GM12878 (cell line): ENCODE results near the gene PALD1. TPM values are rescaled to one million over a fixed set of nuclear protein-coding genes. Genes with fewer than 3 reads are reported as not detected.
A peak's percentile ranks its signal among the peaks of the same experiment; 100 is the strongest.

Experiments
- BCL3 ChIP-seq: IDR thresholded peaks from 2 replicates; pipeline ENCODE4 v1.6.1; 2011; ENCODE audit warnings: borderline replicate concordance, low read depth, mild to moderate bottlenecking, moderate library complexity, low read length; ENCODE audit not compliant: insufficient read depth, poor library complexity, severe bottlenecking
- CUX1 ChIP-seq: IDR thresholded peaks from 2 replicates; pipeline ENCODE4 v1.6.1; 2012; ENCODE audit warnings: improper control_type of control experiment, low read depth, low read length; ENCODE audit not compliant: insufficient replicate concordance
- E2F8 ChIP-seq: fragments of 450-650 bp; IDR thresholded peaks from 2 replicates; pipeline ENCODE4 v1.6.1; 2018; ENCODE audit warnings: mild to moderate bottlenecking, low read depth, moderate library complexity; ENCODE audit not compliant: partially characterized antibody
- EGR1 ChIP-seq, 2 experiments: IDR thresholded peaks; 1 replicate in 1 of 2; 2 replicates in 1 of 2; pipeline ENCODE4 v1.6.1; 2011 to 2012; ENCODE audit warnings: low read depth in 2 of 2, low read length in 2 of 2, borderline replicate concordance in 1 of 2, mild to moderate bottlenecking in 1 of 2, moderate library complexity in 1 of 2
- GATAD2B ChIP-seq: fragments of 450-650 bp; conservative IDR thresholded peaks from 2 replicates; pipeline ENCODE4 v1.6.1; 2017; ENCODE audit warnings: low read depth, mild to moderate bottlenecking, moderate library complexity
- HDAC2 ChIP-seq: fragments of 200-600 bp; sonication (generic); IDR thresholded peaks from 2 replicates; pipeline ENCODE4 v1.6.1; 2017
- MEF2B ChIP-seq: fragments of 450-650 bp; IDR thresholded peaks from 2 replicates; pipeline ENCODE4 v1.6.1; 2018; ENCODE audit warnings: mild to moderate bottlenecking, moderate library complexity; ENCODE audit not compliant: partially characterized antibody, poor library complexity, severe bottlenecking
- MTA3 ChIP-seq: IDR thresholded peaks from 2 replicates; pipeline ENCODE4 v1.6.1; 2012; ENCODE audit warnings: low read length, inconsistent platforms, borderline replicate concordance
- NFYB ChIP-seq: IDR thresholded peaks from 2 replicates; pipeline ENCODE4 v1.6.1; 2011; ENCODE audit warnings: low read depth, mild to moderate bottlenecking, low read length, improper control_type of control experiment, moderate library complexity; ENCODE audit not compliant: insufficient read depth
- NRF1 ChIP-seq: conservative IDR thresholded peaks from 2 replicates; pipeline ENCODE4 v1.6.1; 2011; ENCODE audit warnings: mild to moderate bottlenecking, low read depth, low read length, improper control_type of control experiment
- PAX5 ChIP-seq: IDR thresholded peaks from 2 replicates; pipeline ENCODE4 v1.6.1; 2011; ENCODE audit warnings: low read depth, low read length, borderline replicate concordance
- POLR2AphosphoS5 ChIP-seq: IDR thresholded peaks from 2 replicates; pipeline ENCODE4 v1.6.1; 2011; ENCODE audit warnings: mild to moderate bottlenecking, low read length, inconsistent platforms
- SREBF2 ChIP-seq: IDR thresholded peaks from 2 replicates; pipeline ENCODE4 v1.6.1; 2012; ENCODE audit warnings: mild to moderate bottlenecking, low read length
- TCF12 ChIP-seq: IDR thresholded peaks from 2 replicates; pipeline ENCODE4 v1.6.1; 2011; ENCODE audit warnings: low read depth, mild to moderate bottlenecking, low read length
- ZNF622 ChIP-seq: fragments of 450-650 bp; IDR thresholded peaks from 2 replicates; pipeline ENCODE4 v1.6.1; 2017; ENCODE audit warnings: mild to moderate bottlenecking, inconsistent platforms
- polyA plus RNA-seq, 11 experiments: library from polyadenylated mRNA; depleted of rRNA in 4 of 11; unstranded in 6 of 11; stranded (reverse) in 5 of 11; fragments of >200 nt; fragmentation: Nextera tagmentation in 4 of 11; fragmentation: Illumina TruSeq in 1 of 11; extraction: Ambion mirVana in 4 of 11; extraction: Trizol in 1 of 11; gene quantifications; 1 replicate in 1 of 11; 2 replicates in 10 of 11; pipeline versions ENCODE4 v1.2.1 to v1.2.3, GENCODE V29; 2011 to 2016; ENCODE audit warnings: inconsistent platforms in 2 of 11, missing spikeins in 2 of 11, low read depth in 1 of 11
- total RNA-seq, 4 experiments: library from RNA; depleted of rRNA in 3 of 4; stranded (reverse); fragments of >200 nt in 3 of 4; fragmentation: Illumina TruSeq in 1 of 4; extraction: Trizol in 1 of 4; gene quantifications; 2 replicates each; pipeline versions ENCODE4 v1.2.1 to v1.2.3, GENCODE V29; 2013 to 2021
- TF ChIP-seq, protein P1 (sequence below), 3 experiments: IDR thresholded peaks in 2 of 3; conservative IDR thresholded peaks in 1 of 3; 2 replicates each; pipeline ENCODE4 v1.5.1; 2011; ENCODE audit warnings: low read depth in 3 of 3, low read length in 3 of 3, mild to moderate bottlenecking in 3 of 3, control low read depth in 2 of 3, moderate library complexity in 2 of 3, inconsistent platforms in 1 of 3, mixed read lengths in 1 of 3; ENCODE audit not compliant: control insufficient read depth in 2 of 3, insufficient read depth in 1 of 3; ENCODE audit errors: extremely low read depth in 1 of 3
- TF ChIP-seq, protein P2 (sequence below): IDR thresholded peaks from 2 replicates; pipeline ENCODE4 v1.6.1; 2011; ENCODE audit warnings: low read depth, low read length, improper control_type of control experiment, borderline replicate concordance

Gene PALD1
- total and polyA plus RNA-seq, 10 of the 15 experiments (the other 5 are each of a cell fraction or from before 2014, with no cell fraction given), result 0.43 to 20.9 (median 9.0) TPM

DNA sequence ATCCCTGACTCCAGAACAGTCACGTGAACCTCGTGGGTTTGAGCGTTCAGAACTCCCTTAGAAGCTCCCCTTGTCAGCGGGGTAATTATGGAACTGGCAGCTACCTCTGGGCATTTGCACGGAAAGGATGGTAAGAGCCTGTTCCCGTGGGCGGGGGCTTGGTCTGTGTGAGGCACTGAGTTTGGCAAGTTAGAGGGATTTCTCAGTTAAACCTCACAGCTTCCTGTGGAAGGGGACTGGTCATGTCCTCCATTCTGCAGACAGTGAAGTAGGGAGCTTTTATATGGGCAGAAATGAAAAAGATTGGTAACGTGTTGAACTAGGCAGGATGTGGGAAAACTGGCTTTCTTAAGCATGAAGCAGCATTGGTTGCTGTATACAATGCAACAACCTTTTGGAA lies 16.0 kb downstream of the PALD1 start (continued):
- TF ChIP-seq E2F8 (no peak), PAX5 (no peak), POLR2AphosphoS5 (no peak), SREBF2 (no peak), NFYB (no peak), HDAC2 (no peak), BCL3 (no peak), MTA3 (0 out of 2 replicates have a peak, but pooled peaks have one; percentile 26), EGR1 (IDR thresholded peaks at IDR 0.05; ENCODE audit: borderline replicate concordance in 1 of 2, low read depth in 2 of 2, low read length in 2 of 2) (peak in 1 of 2 experiments; percentile 52; a peak in 1 of 3 replicates), TCF12 (no peak), MEF2B (no peak), GATAD2B (0 out of 2 replicates have a peak, but pooled peaks have one; percentile 15), CUX1 (no peak), ZNF622 (no peak), NRF1 (no peak)
- TF ChIP-seq, protein P1, sequence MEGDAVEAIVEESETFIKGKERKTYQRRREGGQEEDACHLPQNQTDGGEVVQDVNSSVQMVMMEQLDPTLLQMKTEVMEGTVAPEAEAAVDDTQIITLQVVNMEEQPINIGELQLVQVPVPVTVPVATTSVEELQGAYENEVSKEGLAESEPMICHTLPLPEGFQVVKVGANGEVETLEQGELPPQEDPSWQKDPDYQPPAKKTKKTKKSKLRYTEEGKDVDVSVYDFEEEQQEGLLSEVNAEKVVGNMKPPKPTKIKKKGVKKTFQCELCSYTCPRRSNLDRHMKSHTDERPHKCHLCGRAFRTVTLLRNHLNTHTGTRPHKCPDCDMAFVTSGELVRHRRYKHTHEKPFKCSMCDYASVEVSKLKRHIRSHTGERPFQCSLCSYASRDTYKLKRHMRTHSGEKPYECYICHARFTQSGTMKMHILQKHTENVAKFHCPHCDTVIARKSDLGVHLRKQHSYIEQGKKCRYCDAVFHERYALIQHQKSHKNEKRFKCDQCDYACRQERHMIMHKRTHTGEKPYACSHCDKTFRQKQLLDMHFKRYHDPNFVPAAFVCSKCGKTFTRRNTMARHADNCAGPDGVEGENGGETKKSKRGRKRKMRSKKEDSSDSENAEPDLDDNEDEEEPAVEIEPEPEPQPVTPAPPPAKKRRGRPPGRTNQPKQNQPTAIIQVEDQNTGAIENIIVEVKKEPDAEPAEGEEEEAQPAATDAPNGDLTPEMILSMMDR (IDR thresholded peaks at IDR 0.05 in 2 of 3, conservative IDR thresholded peaks at IDR 0.05 in 1 of 3; ENCODE audit: control insufficient read depth in 2 of 3, extremely low read depth in 1 of 3, insufficient read depth in 1 of 3, low read depth in 3 of 3, low read length in 3 of 3), result no peak
- TF ChIP-seq, protein P2, sequence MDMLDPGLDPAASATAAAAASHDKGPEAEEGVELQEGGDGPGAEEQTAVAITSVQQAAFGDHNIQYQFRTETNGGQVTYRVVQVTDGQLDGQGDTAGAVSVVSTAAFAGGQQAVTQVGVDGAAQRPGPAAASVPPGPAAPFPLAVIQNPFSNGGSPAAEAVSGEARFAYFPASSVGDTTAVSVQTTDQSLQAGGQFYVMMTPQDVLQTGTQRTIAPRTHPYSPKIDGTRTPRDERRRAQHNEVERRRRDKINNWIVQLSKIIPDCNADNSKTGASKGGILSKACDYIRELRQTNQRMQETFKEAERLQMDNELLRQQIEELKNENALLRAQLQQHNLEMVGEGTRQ, result no peak
